Ovary (tissue), 9 donors: ENCODE results near the gene PHF14. TPM values are rescaled to one million over a fixed set of nuclear protein-coding genes. Genes with fewer than 3 reads are reported as not detected.
"Not testable (repeated sequence)": the region's sequence is repeated elsewhere in the genome, so short reads cannot be mapped to it uniquely, and the experiment has no call there.

Experiments
- DNase-seq, 5 donors: peaks; one replicate each; pipeline ENCODE4 v3.0.0-alpha.2; 2019 to 2020
- H3K27ac ChIP-seq, 2 donors: fragments of 200-600 bp; one replicate each; pipeline versions ENCODE4 v1.5.1 to v1.8.0; 2019 to 2022
- H3K27me3 ChIP-seq: fragments of 200-600 bp; one replicate; pipeline ENCODE4 v1.8.0; 2022
- H3K36me3 ChIP-seq: fragments of 200-600 bp; sonication (generic); one replicate; pipeline ENCODE4 v1.5.1; 2019
- H3K4me1 ChIP-seq: one replicate; pipeline ENCODE4 v1.8.1; 2013; ENCODE audit warnings: mild to moderate bottlenecking, moderate library complexity; ENCODE audit not compliant: insufficient read depth
- H3K4me3 ChIP-seq: fragments of 200-600 bp; sonication (generic); one replicate; pipeline ENCODE4 v1.5.1; 2017
- H3K9me3 ChIP-seq, 2 donors: fragments of 200-600 bp in 1 of 2; sonication (generic) in 1 of 2; one replicate each; pipeline versions ENCODE4 v1.5.1 to v1.8.1; 2013 to 2019; ENCODE audit warnings: mild to moderate bottlenecking in 1 of 2, moderate library complexity in 1 of 2
- CTCF ChIP-seq, 3 donors: fragments of 450-650 bp in 2 of 3; fragments of 200-600 bp in 1 of 3; IDR thresholded peaks; one replicate each; pipeline versions ENCODE4 v1.5.1 to v1.8.0; 2016 to 2022; ENCODE audit warnings: antibody characterized with exemption in 3 of 3, mild to moderate bottlenecking in 1 of 3
- EP300 ChIP-seq: sonication (generic); formaldehyde crosslinking; IDR thresholded peaks from one replicate; pipeline ENCODE4 v1.6.1; 2017; ENCODE audit warnings: antibody characterized with exemption
- POLR2A ChIP-seq: fragments of 450-650 bp; IDR thresholded peaks from one replicate; pipeline ENCODE4 v1.6.1; 2017; ENCODE audit warnings: antibody characterized with exemption, mild to moderate bottlenecking, moderate library complexity
- WGBS, 3 donors: extraction: QIAGEN DNeasy Blood & Tissue Kit in 1 of 3; methylation state at CpG; one replicate each; pipeline versions ENCODE4 v1.1.5 to v1.1.7; 2013 to 2017; 5-methylcytosine and 5-hydroxymethylcytosine counted together
- intact Hi-C, 4 donors: fragments of 100-400 bp; cut with DNase I; formaldehyde crosslinking; loops; one replicate each; pipeline versions ENCODE4 v1.11.0 to v1.15.1; 2022 to 2023
- polyA plus RNA-seq, 2 donors: library from polyadenylated mRNA; stranded (reverse); fragments of 200-250 nt in 1 of 2; fragments of 350-450 nt in 1 of 2; fragmentation: Illumina TruSeq in 1 of 2; extraction: RNeasy Lipid Tissue Mini Kit (QIAGEN cat#74804) in 1 of 2; gene quantifications; one replicate each; pipeline ENCODE4 v1.2.3, GENCODE V29; 2013 to 2014
- total RNA-seq, 7 donors: library from RNA; depleted of rRNA in 2 of 7; stranded (reverse); fragments of >200 nt in 2 of 7; fragmentation: NEBNext Ultra II Directional in 3 of 7; extraction: Animal tissue kit (Norgen Biotek cat#: 25700) in 3 of 7; gene quantifications; one replicate each; pipeline versions ENCODE4 v1.1.0 to v1.2.4, GENCODE V29; 2016 to 2023
- donor health status: DM: no; HTN: no; CAD: no; lungs with moderate emphysema.
- donor health status: DM: no; HTN: no; CAD: no.
- donor health status: Bipolar disorder and iron deficiency.
- donor health status: DM: yes; HTN: yes; CAD: no.
- donor health status: DM: no; HTN: no; CAD: no.
- donor health status: DM: yes; HTN: yes; CAD: no.

The PHF14 gene
- total and polyA plus RNA-seq, 9 donors: 20.2 to 41.8 (median 32.0) TPM

GRCh38 chr7:10940704-10941355, 32.8 kb upstream of the PHF14 start:
- Histone ChIP-seq H3K27ac (peak overlapping the region; percentile 9 to 97), H3K9me3 (no peaks in the 10 kb centered on the region), H3K4me3 (peak overlapping the region; percentile 94), H3K4me1 (peaks cover 4% of the 10 kb centered on the region), H3K36me3 (no peaks in the 10 kb centered on the region), H3K27me3 (no peaks in the 10 kb centered on the region)
- DNase-seq: no peak
- 21 to 23% (median 23%) methylated on average over 18 of the region's 18 CpGs for WGBS, 3 donors
- intact Hi-C loops: no loop called here
- no peak for TF ChIP-seq POLR2A
- no peak for TF ChIP-seq EP300
- no peak for TF ChIP-seq CTCF (IDR thresholded peaks at IDR 0.05)

GRCh38 chr7:10950494-10950893, 23.2 kb upstream of the PHF14 start:
- DNase-seq: no peak
- 57 to 58% (median 57%) methylated on average over 2 of the region's 2 CpGs for WGBS, 3 donors
- Histone ChIP-seq H3K27me3 (no peaks in the 10 kb centered on the region), H3K9me3 (peaks cover 0 to 2% of the 10 kb centered on the region in 2 donors), H3K27ac (no peak overlapping the region), H3K4me3 (no peak overlapping the region), H3K36me3 (no peaks in the 10 kb centered on the region), H3K4me1 (no peaks in the 10 kb centered on the region)
- intact Hi-C loops: no loop called here
- TF ChIP-seq POLR2A (no peak), CTCF (IDR thresholded peaks at IDR 0.05) (no peak), EP300 (no peak)

GRCh38 chr7:10950974-10951578, 22.6 kb upstream of the PHF14 start:
- H3K27ac ChIP-seq, intact Hi-C loops, H3K4me3 ChIP-seq, H3K4me1 ChIP-seq, DNase-seq, H3K9me3 ChIP-seq, H3K36me3 ChIP-seq, H3K27me3 ChIP-seq: not testable (repeated sequence)
- 81 to 88% (median 86%) methylated on average over 4 of the region's 4 CpGs for WGBS, 3 donors

GRCh38 chr7:10952588-10952987, 21.1 kb upstream of the PHF14 start:
- H3K4me1 ChIP-seq: no peaks in the 10 kb centered on the region
- no peaks in the 10 kb centered on the region for H3K27me3 ChIP-seq
- TF ChIP-seq EP300 (no peak), POLR2A (no peak), CTCF (IDR thresholded peaks at IDR 0.05) (no peak)
- no peak overlapping the region for H3K27ac ChIP-seq
- peaks cover 0 to 2% of the 10 kb centered on the region in 2 donors for H3K9me3 ChIP-seq
- H3K36me3 ChIP-seq: no peaks in the 10 kb centered on the region
- intact Hi-C loops: no loop called here
- no peak for DNase-seq
- H3K4me3 ChIP-seq: no peak overlapping the region

- H3K9me3 ChIP-seq, H3K4me1 ChIP-seq, H3K36me3 ChIP-seq, H3K4me3 ChIP-seq, H3K27ac ChIP-seq, DNase-seq, H3K27me3 ChIP-seq, intact Hi-C loops: not testable (repeated sequence)
- 80 to 92% (median 84%) methylated on average over 4 of the region's 4 CpGs for WGBS, 3 donors
Observed at GRCh38 chr7:10953078-10953750, 20.5 kb upstream of the PHF14 start.
